Osteocyte (in vitro differentiated cells): Measurements from ENCODE around the gene BRAT1. TPM values are rescaled to one million over a fixed set of nuclear protein-coding genes. Genes with fewer than 3 reads are reported as not detected.

Source experiments
- DNase-seq: peaks from one replicate; pipeline ENCODE4 v3.0.0; 2021; ENCODE audit warnings: mixed read lengths; ENCODE audit not compliant: unreplicated experiment; ENCODE audit errors: extremely low spot score
- H3K27ac Mint-ChIP-seq: one replicate; pipeline ENCODE4 v1.8.0; 2021; ENCODE audit warnings: mild to moderate bottlenecking, mixed read lengths; ENCODE audit not compliant: unreplicated experiment
- H3K27me3 Mint-ChIP-seq: one replicate; pipeline ENCODE4 v1.8.0; 2021; ENCODE audit warnings: mixed read lengths; ENCODE audit not compliant: unreplicated experiment
- H3K36me3 Mint-ChIP-seq: one replicate; pipeline ENCODE4 v1.8.0; 2021; ENCODE audit warnings: mixed read lengths; ENCODE audit not compliant: unreplicated experiment
- H3K4me1 Mint-ChIP-seq: one replicate; pipeline ENCODE4 v1.8.0; 2021; ENCODE audit warnings: mixed read lengths; ENCODE audit not compliant: unreplicated experiment
- H3K4me3 Mint-ChIP-seq: one replicate; pipeline ENCODE4 v1.8.0; 2021; ENCODE audit warnings: mild to moderate bottlenecking, moderate library complexity, mixed read lengths; ENCODE audit not compliant: unreplicated experiment
- H3K9me3 Mint-ChIP-seq: one replicate; pipeline ENCODE4 v1.8.0; 2021; ENCODE audit warnings: mixed read lengths; ENCODE audit not compliant: unreplicated experiment
- total RNA-seq: library from RNA; stranded (reverse); gene quantifications from 2 replicates; pipeline ENCODE4 v1.2.1, GENCODE V29; 2021
- TF ChIP-seq, protein P1 (sequence below): fragments of 200-600 bp; sonication (generic); IDR thresholded peaks from 2 replicates; pipeline ENCODE4 v1.5.0; 2021; ENCODE audit warnings: antibody characterized with exemption, mild to moderate bottlenecking, moderate library complexity

The BRAT1 gene
- total RNA-seq, 1 donor from 2014 or later: 27.8 TPM

DNA sequence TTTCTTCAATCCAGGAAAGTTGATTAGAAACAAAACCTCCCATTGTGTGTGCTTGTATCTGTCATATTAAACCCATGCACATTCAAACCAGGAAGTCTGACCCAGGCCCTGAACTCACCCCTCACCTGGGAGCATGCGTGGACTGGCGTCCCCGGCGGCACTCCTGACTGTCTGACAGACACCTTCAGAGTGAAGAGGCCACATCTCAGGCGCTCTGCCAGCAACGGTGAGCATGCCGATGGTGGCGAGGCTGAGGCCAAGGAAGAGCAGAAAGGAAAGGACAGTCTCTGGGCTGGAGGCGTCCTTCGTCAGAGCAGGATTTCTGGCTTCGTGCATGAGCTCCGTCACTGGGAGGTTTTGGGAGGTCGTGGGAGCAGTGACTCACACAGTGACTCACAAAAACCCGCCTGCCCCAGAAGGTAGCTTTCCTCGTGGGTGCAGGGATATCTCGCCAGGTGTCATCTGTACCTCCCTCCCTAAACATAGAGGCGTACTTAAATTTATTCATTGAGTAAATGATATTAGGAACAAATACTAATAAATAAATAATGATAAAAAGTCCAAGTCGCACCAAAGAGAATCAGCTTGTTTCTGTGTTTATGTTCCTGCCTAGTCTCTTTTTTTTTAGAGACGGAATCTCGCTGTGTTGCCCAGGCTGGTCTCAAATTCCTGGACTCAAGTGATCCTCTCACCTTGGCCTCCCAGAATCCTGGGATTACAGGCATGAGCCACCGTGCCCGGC lies 16.9 kb upstream of the BRAT1 start:
- H3K4me3 Mint-ChIP-seq: no peak overlapping the region

DNA sequence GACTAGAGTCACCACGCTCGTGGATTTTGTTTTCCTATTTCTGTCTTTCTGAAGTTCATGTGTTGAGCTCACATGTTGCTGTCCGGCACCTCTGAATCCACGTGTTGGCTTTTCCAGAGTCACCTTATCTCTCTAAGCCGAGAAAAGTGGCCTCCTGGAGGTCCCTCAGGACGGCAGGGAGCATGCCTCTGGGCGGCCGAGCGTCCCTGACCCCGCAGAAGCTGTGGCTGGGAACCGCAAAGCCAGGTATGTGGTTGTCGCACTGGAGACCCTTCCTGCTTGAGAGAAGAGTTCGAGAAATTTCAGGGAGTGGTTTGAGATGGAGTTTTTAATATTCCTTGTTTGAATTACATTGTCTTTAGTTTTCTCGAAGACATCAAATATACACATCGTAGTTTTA lies 16.1 kb upstream of the BRAT1 start:
- H3K4me1 Mint-ChIP-seq: peaks cover 19% of the 10 kb centered on the region
- H3K27me3 Mint-ChIP-seq: no peaks in the 10 kb centered on the region
- peaks cover 28% of the 10 kb centered on the region for H3K36me3 Mint-ChIP-seq
- TF ChIP-seq, protein P1, sequence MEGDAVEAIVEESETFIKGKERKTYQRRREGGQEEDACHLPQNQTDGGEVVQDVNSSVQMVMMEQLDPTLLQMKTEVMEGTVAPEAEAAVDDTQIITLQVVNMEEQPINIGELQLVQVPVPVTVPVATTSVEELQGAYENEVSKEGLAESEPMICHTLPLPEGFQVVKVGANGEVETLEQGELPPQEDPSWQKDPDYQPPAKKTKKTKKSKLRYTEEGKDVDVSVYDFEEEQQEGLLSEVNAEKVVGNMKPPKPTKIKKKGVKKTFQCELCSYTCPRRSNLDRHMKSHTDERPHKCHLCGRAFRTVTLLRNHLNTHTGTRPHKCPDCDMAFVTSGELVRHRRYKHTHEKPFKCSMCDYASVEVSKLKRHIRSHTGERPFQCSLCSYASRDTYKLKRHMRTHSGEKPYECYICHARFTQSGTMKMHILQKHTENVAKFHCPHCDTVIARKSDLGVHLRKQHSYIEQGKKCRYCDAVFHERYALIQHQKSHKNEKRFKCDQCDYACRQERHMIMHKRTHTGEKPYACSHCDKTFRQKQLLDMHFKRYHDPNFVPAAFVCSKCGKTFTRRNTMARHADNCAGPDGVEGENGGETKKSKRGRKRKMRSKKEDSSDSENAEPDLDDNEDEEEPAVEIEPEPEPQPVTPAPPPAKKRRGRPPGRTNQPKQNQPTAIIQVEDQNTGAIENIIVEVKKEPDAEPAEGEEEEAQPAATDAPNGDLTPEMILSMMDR: no peak
- H3K4me3 Mint-ChIP-seq: no peak overlapping the region
- H3K9me3 Mint-ChIP-seq: no peaks in the 10 kb centered on the region
- no peak for DNase-seq
- H3K27ac Mint-ChIP-seq: no peak overlapping the region

More for the DNA sequence above, 16.9 kb upstream of the BRAT1 start:
- H3K36me3 Mint-ChIP-seq: peaks cover 27% of the 10 kb centered on the region
- H3K27ac Mint-ChIP-seq: no peak overlapping the region
- DNase-seq: no peak
- H3K27me3 Mint-ChIP-seq: no peaks in the 10 kb centered on the region
- peaks cover 10% of the 10 kb centered on the region for H3K4me1 Mint-ChIP-seq
- TF ChIP-seq, protein P1: no peak
- no peaks in the 10 kb centered on the region for H3K9me3 Mint-ChIP-seq

DNA sequence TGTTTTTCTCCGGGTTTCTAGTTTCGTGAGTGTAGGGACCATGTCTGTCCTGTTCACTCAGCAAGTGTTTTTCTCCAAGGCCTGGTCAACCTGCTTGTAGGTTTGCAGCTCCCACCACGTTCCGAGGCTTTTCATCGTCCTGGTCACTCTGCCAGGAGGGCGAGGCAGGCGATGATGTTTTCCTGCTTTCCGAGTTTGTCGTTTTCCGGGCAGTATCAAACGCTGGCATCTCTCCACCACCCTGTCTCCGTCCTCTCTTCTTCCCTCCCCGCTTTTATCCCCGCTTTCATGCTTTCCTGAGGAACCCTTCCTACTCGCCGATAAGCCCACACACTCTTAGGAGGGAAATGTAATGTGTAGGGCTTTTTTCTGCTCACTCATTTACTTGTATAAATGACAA lies 14.7 kb upstream of the BRAT1 start:
- no peak overlapping the region for H3K27ac Mint-ChIP-seq
- H3K9me3 Mint-ChIP-seq: no peaks in the 10 kb centered on the region
- TF ChIP-seq, protein P1: no peak
- peaks cover 28% of the 10 kb centered on the region for H3K36me3 Mint-ChIP-seq
- DNase-seq: no peak
- peaks cover 19% of the 10 kb centered on the region for H3K4me1 Mint-ChIP-seq
- no peak overlapping the region for H3K4me3 Mint-ChIP-seq
- H3K27me3 Mint-ChIP-seq: no peaks in the 10 kb centered on the region

DNA sequence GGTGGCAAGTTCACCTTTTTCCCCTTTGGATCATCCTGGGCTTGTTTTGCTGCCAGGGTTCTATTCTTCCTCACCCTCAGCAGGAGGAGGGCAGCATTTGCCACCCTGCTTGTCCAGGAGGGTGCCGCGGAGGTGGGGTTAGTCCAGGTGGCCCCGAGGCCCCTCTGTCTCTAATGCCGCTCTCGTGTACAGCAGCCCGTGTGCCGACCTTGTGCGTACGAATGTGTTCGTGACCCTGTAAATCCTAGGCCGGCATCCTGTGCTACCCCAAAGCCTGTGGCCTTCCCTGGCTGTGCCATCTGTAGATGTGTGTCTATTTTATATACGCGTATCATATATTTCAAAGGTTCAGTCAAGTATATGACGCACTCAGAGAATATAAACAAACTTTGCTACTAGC lies 14.1 kb upstream of the BRAT1 start:
- peaks cover 19% of the 10 kb centered on the region for H3K4me1 Mint-ChIP-seq
- no peaks in the 10 kb centered on the region for H3K27me3 Mint-ChIP-seq
- H3K9me3 Mint-ChIP-seq: no peaks in the 10 kb centered on the region
- no peak for DNase-seq
- H3K4me3 Mint-ChIP-seq: no peak overlapping the region
- no peak overlapping the region for H3K27ac Mint-ChIP-seq
- TF ChIP-seq, protein P1: no peak
- peaks cover 23% of the 10 kb centered on the region for H3K36me3 Mint-ChIP-seq

DNA sequence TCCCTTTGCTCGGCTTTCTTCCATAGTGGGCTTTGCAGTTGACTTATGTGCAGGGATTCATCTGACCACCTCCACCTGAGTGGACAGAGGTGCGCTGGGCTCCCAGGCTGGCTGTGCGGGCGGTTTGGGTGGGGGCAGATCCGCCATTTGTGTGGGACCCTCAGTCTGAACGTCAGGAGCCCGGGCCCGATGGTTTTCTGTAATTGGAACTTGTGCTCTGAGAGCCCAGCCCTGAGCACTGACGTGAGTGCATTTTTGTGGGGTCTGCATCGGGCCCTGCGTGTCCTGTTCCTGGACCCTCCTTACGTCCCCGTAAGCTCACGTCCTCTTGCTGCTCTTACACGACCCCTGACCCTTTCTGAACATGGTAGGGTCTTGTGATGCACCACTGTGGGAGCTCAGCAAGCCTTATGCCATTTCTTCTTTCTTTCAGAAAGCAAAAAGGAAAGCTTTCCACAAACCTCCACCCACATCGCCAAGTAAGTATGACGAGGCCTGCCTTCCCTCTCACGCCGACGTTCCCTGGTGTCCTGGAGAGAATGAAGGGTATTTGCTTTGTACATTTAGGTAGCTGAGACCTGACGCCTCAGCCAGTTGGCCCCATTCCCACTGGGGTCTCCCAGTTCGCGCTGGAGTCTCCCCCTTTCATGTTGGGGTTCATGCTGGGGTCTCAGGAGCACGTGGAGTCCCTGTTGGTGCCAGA lies 13.3 kb upstream of the BRAT1 start:
- no peak overlapping the region for H3K27ac Mint-ChIP-seq
- peaks cover 17% of the 10 kb centered on the region for H3K36me3 Mint-ChIP-seq
- TF ChIP-seq, protein P1: no peak
- no peaks in the 10 kb centered on the region for H3K27me3 Mint-ChIP-seq
- DNase-seq: no peak
- peaks cover 19% of the 10 kb centered on the region for H3K4me1 Mint-ChIP-seq
- no peak overlapping the region for H3K4me3 Mint-ChIP-seq
- H3K9me3 Mint-ChIP-seq: no peaks in the 10 kb centered on the region
